Body of pancreas (tissue), 4 donors: ENCODE data around the gene DTL.

Experiments used
- CTCF ChIP-seq, 7 experiments: fragments of 450-650 bp in 4 of 7; fragments of 200-600 bp in 3 of 7; sonication (generic) in 3 of 7; IDR thresholded peaks; one replicate each; pipeline ENCODE4 v1.5.1; 2016 to 2019; ENCODE audit warnings: antibody characterized with exemption in 7 of 7
- POLR2A ChIP-seq, 3 donors: fragments of 450-650 bp; IDR thresholded peaks; one replicate each; pipeline ENCODE4 v1.6.1; 2016; ENCODE audit warnings: antibody characterized with exemption in 3 of 3, mild to moderate bottlenecking in 2 of 3

GRCh38 chr1:212110617-212111016 is 75.1 kb downstream of the DTL start:
- TF ChIP-seq CTCF (IDR thresholded peaks at IDR 0.05), result peak in 2 of 7 experiments; percentile 16 to 29
- TF ChIP-seq POLR2A (IDR thresholded peaks at IDR 0.05), result no peak
